ENCODE measurements around the gene CPVL.
"Not testable (repeated sequence)": the region's sequence is repeated elsewhere in the genome, so short reads cannot be mapped to it uniquely, and the experiment has no call there.

Gene CPVL

DNA sequence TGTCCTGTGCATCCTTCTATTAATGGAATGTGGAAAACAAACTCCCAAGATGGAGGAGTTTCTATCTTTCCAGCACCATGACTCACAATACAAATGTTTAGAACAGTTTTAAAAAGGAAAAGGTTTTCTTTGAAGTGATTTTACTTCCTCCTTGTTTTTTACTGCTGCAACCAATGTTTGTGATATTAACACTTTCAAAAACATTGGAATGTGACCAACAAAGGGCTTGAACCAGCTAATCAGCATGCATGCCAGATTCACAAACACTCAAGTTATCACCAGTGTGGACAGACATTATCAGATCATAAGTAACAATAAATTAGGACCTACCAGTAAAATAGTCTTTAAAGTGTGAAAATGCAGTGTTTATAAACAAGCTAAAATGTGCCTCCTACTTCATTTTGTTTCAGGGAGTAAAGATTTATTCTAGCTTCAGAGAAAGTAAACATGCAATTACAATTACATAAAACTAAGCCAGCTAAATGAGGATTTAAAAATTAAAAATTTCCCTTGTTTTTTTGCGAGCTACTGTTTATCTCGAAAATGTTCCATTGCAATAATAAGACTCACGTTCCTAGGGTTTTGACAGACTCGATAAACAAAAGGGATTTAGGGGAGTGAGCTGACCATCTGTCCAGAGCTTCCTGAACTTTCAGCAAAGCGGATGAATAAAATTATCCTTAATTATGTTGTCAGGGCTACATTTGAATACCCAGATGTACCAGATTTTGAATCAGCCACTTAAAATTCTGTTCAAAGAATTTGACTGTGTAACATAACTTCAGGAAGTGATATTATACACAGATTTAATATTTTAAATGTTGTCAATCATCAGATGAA is 29.8 kb downstream of the CPVL start:
- DNase-seq: no peak

DNA sequence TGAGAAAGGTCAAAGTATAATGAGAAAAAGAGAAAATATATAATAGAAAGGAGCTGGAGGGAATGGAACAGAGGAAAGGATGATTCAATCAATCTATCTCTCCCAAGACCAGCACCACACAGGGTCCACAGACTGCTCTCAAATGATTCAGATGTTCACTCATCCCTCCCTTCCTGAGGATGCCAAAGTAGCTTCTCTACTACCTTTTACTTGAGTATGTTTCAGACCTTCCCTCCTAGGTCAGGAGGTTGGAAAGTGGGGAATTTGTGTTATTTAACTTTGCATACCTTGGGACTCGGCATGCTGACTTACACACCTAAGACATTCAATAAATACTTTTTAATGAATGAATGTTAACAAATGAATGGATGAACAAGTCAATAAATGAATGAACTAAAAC is 30.6 kb downstream of the CPVL start:
- no peak for DNase-seq

DNA sequence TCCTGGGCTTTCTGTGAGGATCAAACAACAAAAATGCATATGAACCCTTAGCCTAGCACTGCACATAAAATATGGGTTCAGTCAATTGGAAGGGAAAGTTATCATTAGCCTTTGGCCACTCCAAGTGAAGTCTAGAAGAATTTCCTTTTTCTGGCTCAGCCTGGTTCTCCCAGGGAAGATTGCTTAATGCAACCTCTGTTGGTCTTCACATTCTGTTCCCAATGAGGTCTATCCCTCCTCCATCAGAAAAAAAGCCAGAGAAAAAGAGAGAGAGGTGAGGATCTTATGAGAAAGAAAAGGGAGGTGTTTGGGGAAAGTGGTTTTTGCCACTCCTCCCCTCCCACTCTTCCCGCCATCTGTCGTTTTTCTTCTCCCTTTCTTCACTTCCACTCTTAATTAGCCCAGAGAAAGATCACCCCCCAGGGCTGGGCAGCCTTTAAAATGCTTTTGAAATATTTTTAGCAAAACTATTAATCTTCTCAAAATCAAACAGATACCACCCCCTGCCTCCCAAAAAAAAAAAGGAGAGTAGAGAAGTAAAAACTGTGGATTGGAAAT is 31.1 kb downstream of the CPVL start:
- no peak for DNase-seq

DNA sequence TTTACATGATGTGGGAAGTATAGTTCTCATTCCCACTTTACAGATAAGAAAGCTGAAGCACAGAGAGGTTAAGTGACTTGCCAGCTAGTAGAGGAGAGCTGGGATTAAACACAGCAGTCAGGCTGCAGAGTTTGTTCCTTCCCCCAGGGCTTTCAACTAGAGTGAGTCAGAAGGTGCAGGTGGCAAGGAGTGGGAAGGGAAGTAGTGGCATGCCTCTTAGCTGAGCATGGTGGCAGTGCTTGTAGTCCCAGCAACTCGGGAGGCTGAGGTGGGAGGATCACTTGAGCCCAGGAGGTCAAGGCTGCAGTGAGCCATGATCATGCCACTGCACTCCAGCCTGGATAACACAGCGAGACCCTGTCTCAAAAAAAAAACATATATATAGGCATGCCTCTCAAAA is 32.1 kb downstream of the CPVL start:
- not testable (repeated sequence) for DNase-seq

DNA sequence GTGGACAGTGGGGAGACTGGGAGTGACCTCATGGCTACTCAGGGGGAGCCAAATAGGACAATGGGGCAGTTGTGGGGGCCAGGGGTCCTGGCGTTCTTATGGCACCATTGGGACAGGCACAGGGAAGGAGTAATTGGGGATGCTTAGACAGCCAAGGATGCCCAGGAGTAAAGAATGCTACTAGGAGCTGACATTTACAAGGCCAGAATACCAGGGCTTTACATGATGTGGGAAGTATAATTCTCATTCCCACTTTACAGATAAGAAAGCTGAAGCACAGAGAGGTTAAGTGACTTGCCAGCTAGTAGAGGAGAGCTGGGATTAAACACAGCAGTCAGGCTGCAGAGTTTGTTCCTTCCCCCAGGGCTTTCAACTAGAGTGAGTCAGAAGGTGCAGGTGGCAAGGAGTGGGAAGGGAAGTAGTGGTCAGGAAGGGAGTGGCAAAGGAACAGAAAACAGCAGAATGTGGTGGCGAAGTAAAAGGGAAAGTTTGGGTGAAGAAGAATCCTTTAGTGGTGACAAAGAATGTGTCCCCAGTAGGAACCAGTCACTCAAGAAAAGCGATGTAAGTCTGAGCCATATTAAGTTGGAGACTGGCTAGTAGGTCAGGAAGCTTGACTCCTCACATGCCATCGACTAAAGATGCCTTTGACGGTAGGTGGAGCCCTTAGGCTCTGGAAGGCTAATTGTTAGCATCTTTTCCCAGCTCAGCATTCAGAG is 32.8 kb downstream of the CPVL start:
- DNase-seq: peak; percentile 30

DNA sequence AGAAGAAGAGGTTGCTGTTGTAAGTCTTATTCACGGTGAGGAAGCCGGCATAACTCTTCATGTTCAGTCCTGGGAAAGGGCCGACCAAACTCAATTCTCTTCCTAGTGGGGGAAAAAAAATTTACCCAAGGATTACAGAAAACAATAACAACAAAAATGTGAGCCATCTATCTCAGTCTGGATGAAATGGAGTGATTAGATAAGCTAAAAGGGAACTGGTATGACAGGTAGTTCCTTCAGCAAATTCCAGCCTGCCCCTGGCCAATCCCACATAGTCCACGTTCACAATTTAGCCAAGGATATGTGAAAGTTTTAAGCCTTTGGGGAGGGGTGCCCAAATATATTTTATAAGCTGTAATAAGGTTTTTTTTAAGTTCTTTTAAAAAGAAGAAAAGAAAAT is 33.6 kb downstream of the CPVL start:
- no peak for DNase-seq

DNA sequence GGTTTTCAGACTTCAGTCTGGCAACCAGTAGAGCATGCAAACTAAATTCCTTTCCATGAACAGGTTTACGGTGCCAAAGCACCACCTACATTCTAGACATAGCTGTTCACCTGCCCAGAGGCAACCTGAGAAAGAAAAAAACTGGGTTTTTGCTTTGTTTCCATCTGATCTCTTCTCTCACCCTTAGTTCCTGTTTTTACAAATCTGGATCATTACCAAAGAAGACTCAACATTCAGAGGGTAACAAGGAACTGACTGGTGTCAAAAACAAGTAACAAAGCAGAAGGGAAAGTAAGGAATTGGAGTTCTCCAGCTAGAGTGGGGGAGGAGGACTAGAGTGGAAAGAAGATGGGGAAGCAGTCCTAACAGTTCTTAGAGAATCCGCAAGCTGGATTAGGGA is 36.4 kb downstream of the CPVL start:
- no peak for DNase-seq

DNA sequence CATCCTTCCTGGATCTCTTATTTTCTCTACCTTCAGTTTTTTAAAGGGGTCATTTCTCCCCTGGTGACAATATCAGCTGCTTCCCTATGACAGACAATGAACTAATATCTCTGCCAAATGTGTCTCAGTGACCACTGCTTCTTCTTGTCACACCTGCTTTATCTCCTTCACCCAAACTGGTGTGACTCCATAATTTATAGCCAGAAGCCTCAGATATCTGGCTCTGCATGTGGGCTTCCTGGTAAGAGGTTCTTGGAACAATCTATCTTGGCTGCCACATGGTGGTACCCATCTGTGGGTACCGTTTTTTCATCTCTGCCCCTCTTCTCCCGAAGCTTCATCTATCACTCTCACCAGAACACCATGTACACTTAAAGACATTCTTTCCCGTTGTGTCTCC is 37.0 kb downstream of the CPVL start:
- no peak for DNase-seq

DNA sequence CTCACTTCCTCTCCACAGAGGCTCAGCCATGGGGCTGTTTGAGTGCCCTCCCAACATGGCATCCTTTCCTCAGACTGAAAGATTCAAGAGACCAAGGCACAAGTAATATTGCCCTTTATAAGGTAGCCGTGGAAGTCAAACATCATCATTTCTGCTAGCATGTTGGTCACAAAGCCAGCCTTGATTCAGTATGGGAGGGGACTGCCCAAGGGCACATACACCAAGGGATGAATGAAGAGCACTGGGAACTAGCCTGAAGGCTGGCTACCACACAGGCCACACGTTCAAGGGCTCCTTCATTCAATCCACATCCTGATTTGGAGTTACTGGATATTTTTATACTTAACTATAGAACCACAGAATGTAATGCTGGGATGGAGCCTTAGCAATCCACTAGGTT is 39.3 kb downstream of the CPVL start:
- no peak for DNase-seq

DNA sequence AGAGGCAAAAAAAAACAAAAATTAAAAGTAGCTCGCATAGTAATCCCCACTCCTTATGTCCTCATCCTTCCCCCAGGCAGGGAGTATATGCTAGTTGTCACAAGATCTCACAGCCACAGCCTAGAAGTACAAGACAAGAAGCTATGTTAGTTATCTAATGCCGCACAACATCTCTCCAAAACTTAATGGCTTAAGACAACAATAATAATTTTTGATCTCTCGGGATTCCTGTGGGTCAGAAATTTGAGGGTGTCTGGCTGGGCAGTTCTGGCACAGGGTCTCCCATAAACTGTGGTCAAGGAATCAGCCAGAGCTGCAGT is 39.7 kb downstream of the CPVL start:
- no peak for DNase-seq

DNA sequence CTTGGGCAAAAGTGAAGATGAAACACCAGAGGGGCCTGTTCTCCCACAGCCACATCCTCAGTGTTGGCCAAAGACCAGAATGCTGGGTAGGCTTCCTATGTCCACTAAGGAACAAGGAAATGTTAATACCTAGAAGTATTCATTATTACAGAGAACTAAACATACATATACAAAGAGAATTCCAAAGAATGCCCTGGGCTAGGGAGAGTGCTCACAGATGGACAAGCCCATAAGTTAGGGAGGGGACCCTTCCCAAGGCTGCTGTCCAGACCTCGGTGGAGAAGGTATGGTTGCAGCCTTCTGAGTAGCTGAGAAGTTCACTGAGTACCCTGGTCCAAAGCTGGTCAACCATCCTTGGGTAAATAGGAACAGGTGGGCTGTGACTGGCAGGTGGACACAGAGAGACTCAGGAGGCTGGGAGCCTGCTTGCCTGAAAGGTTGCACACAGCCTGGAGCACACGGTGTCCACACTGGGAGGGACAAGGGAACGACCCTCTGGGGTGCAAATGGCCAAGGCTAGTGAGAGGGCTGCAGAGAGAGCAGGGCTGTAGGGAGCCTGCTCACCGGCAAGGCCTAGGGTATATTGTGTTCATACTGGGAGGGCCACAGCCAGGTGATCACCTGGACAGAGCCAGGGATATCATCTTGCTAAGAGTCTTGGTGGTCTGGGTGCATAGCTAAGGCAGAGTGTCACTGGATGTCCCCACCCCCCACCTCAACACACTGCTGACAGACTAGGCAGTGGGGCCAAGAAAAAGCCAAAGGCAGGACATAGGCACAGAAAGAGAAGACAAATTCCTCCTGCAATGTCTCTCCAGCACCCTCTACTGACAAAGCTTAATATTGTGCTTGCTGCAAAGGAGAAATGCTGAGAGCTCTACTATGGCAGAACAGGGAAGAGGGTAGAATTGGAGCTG is 40.3 kb downstream of the CPVL start:
- peak; percentile 92 for DNase-seq

DNA sequence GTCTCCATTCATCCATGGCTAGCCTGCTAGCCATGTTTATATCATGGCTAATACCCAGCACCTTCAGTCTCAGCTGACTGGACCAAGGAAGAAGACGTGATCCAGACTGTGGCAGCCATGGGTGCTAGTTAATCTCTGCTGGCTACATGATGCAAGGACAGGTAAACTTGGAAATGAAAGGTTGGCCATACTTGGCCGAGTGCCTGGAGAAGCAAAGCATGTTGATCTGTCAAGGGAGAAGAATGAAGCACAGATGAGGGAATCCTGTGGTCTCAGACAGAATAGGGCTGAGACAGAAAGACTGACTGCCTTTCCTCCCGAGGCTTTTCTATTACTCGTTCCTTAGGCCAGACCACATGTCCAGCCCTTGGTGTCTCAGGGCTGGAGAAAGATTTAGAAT is 41.1 kb downstream of the CPVL start:
- DNase-seq: no peak

DNA sequence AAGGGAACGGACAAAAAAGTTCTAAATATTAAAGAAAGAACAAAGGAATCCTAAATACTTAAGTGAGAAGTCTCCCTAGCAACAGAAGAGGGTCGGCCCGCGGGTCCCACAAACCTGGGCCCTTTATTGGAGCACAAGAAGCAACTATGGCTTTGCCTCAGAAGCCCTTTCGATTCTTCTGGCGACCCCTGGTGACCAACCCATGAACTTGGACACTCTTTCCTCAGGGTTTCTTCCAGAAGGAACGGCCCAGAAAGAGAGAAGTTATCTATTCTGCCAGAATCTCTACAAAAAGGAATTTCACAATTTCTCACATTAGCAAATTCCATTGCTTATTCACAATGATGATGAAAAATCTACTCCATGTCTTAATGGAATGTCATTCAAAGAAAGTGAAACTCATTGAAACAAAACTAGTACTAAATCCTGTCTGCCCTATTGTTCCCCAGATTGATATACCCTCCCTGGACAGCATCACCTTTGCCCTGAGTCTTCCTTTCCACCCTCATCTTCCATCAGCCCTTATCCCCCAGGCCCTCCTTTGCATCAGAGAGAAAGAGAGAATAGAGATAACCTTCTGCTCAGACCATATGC is 43.7 kb downstream of the CPVL start:
- peak; percentile 82 for DNase-seq

DNA sequence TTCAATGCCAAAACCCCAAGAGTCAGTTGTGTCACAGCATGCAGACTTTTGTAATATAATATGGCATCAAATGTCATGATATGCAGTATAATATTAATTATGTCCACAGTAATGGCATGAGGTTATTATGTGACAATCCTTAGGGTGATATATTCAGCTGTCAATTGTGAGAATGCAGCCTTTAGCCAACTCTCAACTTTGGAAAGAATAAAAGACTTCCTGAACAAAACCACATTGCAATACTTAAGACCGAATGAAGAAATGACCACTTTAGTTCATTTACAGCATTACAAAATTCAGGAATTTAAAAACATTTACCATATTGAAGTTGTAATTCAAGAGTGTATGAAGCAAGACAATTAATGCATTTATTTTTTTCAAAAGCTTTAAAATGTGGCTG is 45.4 kb downstream of the CPVL start:
- DNase-seq: no peak

DNA sequence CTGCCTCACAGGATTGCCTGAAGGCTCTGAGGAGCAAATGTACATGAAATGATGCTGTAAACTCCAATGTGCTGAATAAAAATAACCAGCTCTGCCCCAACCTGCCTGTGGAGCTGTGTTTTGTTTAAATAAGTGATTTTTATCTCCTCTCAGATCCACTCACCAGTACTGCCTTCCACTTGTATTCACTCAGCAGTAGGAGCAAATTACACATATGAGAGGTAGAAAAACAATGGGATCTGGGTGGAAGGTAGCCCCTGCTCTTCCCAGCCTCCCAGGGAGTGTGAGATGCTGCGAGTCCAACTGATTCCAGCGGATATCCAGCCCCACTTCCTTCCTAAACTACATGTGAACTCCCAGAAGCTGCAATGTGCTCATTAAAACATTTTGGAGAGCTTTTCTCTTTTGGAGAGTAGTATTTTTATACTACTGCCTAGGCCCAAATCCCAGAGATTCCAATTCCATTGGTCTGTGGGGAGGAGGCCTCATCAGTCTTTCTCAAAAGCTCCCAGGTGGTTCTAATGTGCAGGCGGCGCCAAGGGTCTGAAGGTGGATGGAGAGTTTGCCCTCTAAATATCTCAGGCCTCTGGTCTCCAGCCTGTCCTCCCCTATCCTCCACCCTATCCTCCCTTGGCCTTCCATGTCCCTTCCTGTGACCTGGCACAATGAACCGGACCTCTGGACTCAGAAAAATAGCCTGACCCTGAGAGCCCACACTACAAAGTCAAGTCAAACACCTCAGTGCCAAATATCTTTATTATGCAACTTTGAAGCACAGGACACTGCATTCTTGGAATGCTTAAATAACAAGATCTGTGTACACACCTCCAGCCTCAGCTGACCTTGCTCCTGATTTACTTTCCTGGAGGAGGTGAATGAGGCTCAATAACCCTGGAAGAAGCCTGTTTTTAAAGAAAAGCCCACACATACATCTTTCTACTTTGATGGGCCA is 46.2 kb downstream of the CPVL start:
- DNase-seq: no peak

DNA sequence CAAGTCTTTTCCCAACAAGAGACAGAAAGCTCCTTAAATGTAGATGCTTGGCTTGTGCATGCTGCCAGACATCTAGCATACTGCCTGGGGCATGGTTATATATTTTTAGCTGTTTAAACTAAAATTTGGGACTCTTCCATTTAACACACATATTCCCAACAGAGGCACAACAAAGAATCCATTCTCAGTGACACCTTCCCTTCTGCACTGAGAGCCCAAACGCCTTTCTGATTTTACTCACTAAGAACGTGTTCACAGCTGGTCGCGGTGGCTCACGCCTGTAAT is 49.9 kb downstream of the CPVL start:
- no peak for DNase-seq

DNA sequence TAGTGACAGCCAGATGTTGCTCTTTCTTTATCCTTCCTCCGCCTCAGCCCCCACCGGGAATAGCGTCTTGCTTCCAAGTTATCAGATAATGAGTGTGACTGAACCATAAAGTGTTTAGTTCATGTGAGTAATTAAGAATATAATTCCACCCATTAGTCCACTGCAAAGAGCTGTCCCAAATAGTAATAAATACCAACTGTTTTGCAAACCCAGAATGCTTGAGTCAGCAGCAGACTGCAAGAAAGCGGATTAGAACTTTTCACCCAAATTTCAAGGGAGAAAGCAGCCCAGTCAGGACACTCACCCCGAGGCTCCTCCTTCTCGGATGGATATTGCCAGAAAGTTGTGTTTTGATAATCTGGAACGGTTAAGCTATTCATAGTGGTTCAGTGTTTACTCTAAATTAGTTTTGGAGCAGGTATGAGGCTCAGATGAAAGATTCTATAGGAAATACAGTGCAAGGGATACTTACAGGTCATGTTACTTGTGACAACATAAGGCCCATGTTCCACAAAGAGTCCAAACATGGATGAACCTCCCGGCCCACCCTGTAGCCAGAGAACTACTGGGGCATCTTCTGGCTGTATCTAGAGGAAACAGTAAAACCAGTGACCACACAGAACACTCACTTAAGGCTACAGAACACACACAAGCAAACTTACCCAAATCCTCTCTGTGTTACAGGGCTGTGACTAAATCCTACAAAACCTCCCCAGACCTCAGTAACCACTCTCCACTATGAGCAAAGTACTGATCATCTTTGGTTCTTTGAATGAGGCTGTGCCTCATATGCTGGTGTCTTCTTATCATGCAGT is 50.5 kb downstream of the CPVL start:
- DNase-seq: no peak

DNA sequence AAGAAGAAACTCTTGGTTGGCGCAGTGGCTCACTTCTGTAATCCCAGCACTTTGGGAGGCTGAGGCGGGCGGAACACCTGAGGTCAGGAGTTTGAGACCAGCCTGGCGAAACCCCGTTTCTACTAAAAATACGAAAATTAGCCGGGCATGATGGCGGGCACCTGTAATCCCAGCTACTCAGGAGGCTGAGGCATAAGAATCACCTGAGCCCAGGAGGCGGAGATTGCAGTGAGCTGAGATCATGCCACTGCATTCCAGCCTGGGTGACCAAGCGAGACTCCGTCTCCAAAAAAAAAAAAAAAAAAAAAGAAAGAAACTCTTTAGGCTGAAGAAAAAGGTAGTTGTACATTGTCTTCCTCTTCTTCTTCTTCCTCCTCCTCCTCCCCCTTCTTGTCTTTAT is 53.2 kb downstream of the CPVL start:
- DNase-seq: not testable (repeated sequence)

DNA sequence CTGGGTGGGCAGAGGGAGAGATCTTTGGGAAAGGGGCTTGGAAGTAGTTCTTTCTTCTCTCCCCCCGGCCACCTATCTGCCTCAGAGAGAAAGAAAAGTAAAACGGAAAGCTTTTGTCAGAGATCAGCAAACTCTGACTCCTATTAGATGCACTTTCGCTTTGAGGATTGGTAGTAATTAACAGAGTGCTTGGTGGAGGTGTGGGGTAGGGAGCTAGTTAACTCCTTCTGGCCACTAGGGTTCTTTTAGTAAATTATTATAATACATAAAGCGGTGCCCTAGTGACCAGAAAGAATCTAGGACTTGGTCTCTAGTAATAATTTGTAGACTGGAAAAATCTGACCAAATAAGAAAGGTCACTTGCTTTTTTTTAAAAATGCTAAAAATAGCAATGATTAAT is 54.6 kb downstream of the CPVL start:
- no peak for DNase-seq

DNA sequence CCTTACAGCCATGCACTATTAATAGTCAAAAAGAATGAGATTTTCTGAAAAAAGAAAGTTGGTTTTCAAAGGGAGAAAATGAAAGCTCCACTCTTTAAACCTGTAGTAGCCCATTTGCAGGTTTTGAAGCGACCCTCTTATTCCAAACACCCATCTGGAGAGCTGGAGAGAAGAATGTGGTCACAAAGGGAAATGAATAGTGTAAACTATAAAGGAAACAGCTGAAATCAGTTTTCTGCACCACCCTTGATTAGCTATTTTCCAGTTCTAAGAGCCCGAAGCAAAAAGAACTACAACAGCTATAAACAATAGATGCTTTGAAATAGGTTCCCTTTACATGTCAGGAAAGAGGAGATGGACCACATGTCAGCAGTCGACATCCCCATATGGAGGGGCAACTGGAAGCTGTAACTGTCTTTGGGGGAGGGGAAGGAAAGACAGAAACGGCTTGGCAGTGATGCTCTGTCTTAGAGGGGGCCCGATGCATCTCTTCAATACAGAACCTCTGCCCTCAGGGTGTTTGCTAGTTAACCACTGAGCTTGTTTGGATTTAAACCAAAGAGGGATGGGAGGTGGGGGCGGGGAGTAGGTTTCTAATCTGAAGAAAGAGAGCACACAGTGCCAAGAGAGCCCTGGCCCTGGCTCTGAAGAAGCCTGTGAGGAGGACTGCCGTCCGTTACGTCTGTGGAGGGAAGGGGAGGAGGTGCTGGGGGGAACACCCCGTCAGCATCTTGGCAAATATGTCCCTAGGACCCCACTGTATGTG is 55.3 kb downstream of the CPVL start:
- DNase-seq: peak; percentile 70
